ENCODE results near the gene TPK1. TPM values are rescaled to one million over a fixed set of nuclear protein-coding genes. Genes with fewer than 3 reads are reported as not detected.

Gene TPK1
- total and polyA plus RNA-seq, 2 of the 8 experiments (the other 6 are each of a cell fraction or from before 2014, with no cell fraction given): 1.9 to 2.7 TPM

- no peak for TF ChIP-seq TCF12 (IDR thresholded peaks at IDR 0.05; ENCODE audit: low read depth, low read length)
- no peak for TF ChIP-seq ATF2 (IDR thresholded peaks at IDR 0.05; ENCODE audit: low read length)
- TF ChIP-seq SAP30 (IDR thresholded peaks at IDR 0.05; ENCODE audit: insufficient read depth, insufficient replicate concordance, low read length): no peak
- TF ChIP-seq GTF2F1 (IDR thresholded peaks at IDR 0.05; ENCODE audit: borderline replicate concordance, low read depth, low read length): no peak
Observed at GRCh38 chr7:144473908-144474307, 361.9 kb downstream of the TPK1 start (continued).

Data from H1 (cell line).